Measurements from ENCODE around the gene MAMDC4.

DNA sequence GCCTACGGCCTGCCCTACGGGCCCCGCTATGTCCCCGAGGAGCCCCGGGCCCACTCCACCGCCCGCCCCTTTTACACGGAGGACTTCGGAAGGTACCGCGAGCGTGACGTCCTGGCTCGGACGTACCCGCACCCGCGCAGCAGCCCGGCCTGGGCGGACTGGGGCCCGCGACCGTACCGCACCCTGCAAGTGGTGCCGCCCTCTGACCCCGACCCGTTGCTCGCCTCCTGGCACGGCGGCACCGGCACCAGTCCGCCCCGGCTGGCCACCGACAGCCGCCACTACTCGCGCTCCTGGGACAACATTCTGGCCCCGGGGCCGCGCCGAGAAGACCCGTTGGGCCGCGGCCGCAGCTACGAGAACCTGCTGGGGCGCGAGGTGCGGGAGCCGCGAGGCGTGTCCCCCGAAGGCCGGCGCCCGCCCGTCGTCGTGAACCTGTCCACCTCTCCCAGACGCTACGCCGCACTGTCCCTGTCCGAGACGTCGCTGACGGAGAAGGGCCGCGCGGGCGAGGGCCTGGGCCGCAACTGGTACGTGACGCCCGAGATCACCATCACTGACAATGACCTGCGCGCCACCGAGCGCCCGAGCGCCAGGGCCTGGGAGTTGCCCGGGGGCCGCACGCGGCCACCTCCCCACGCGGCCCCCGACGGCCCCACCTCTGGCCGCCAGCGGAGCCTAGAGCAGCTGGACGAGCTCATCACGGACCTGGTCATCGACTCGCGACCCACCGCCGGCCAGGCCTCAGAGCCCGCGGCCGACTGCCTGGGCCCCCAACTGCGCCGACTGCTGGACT is 6.5 kb upstream of the MAMDC4 start:
- TF ChIP-seq EZH2 (IDR thresholded peaks at IDR 0.05; ENCODE audit: insufficient read depth, low read length): peak; percentile 80
- TF ChIP-seq, protein P1, sequence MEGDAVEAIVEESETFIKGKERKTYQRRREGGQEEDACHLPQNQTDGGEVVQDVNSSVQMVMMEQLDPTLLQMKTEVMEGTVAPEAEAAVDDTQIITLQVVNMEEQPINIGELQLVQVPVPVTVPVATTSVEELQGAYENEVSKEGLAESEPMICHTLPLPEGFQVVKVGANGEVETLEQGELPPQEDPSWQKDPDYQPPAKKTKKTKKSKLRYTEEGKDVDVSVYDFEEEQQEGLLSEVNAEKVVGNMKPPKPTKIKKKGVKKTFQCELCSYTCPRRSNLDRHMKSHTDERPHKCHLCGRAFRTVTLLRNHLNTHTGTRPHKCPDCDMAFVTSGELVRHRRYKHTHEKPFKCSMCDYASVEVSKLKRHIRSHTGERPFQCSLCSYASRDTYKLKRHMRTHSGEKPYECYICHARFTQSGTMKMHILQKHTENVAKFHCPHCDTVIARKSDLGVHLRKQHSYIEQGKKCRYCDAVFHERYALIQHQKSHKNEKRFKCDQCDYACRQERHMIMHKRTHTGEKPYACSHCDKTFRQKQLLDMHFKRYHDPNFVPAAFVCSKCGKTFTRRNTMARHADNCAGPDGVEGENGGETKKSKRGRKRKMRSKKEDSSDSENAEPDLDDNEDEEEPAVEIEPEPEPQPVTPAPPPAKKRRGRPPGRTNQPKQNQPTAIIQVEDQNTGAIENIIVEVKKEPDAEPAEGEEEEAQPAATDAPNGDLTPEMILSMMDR (IDR thresholded peaks at IDR 0.05; ENCODE audit: insufficient read depth, low read depth, low read length): no peak
